GM18909 (cell line): ENCODE results near the gene TMPRSS13.
"Not testable (repeated sequence)": the region's sequence is repeated elsewhere in the genome, so short reads cannot be mapped to it uniquely, and the experiment has no call there.

Source experiments
- ATAC-seq: cut with Tn5 transposase; IDR thresholded peaks from one replicate; pipeline ENCODE4 v1.9.1; 2021; ENCODE audit warnings: mild to moderate bottlenecking; ENCODE audit not compliant: unreplicated experiment, poor library complexity

Gene TMPRSS13

GRCh38 chr11:117929142-117929915, at the start of gene TMPRSS13:
Gene TMPRSS13 (minus strand): TSS chr11:117929402. CDS start chr11:117929307, 95 bp downstream.
- ATAC-seq = no peak

- no peak for ATAC-seq
Observed at GRCh38 chr11:117978991-117979390, 49.8 kb upstream of the TMPRSS13 start.

GRCh38 chr11:117978291-117978910, 49.2 kb upstream of the TMPRSS13 start:
- ATAC-seq = not testable (repeated sequence)

- ATAC-seq = not testable (repeated sequence)
Observed at GRCh38 chr11:117977612-117978264, 48.5 kb upstream of the TMPRSS13 start.

- ATAC-seq = no peak
Observed at GRCh38 chr11:117977029-117977428, 47.8 kb upstream of the TMPRSS13 start.

GRCh38 chr11:117976445-117976844, 47.2 kb upstream of the TMPRSS13 start:
- ATAC-seq = no peak

GRCh38 chr11:117973503-117973860, 44.3 kb upstream of the TMPRSS13 start:
- no peak for ATAC-seq

- no peak for ATAC-seq
Observed at GRCh38 chr11:117972629-117973502, 43.7 kb upstream of the TMPRSS13 start.

GRCh38 chr11:117972044-117972443, 42.8 kb upstream of the TMPRSS13 start:
- ATAC-seq = no peak

- no peak for ATAC-seq
Observed at GRCh38 chr11:117970400-117971024, 41.3 kb upstream of the TMPRSS13 start.

GRCh38 chr11:117969160-117969991, 40.2 kb upstream of the TMPRSS13 start:
- ATAC-seq = no peak

GRCh38 chr11:117966908-117967307, 37.7 kb upstream of the TMPRSS13 start:
- ATAC-seq = no peak

GRCh38 chr11:117962826-117963225, 33.6 kb upstream of the TMPRSS13 start:
- no peak for ATAC-seq

GRCh38 chr11:117961896-117962295, 32.7 kb upstream of the TMPRSS13 start:
- no peak for ATAC-seq

- no peak for ATAC-seq
Observed at GRCh38 chr11:117960406-117960805, 31.2 kb upstream of the TMPRSS13 start.

GRCh38 chr11:117959438-117960149, 30.4 kb upstream of the TMPRSS13 start:
- no peak for ATAC-seq

GRCh38 chr11:117958949-117959348, 29.7 kb upstream of the TMPRSS13 start:
- no peak for ATAC-seq

- no peak for ATAC-seq
Observed at GRCh38 chr11:117953024-117953671, 23.9 kb upstream of the TMPRSS13 start.
